GM19043 (cell line): Measurements from ENCODE around the gene SGCA.

Experiments
- ATAC-seq: cut with Tn5 transposase; IDR thresholded peaks from one replicate; pipeline ENCODE4 v1.9.1; 2021; ENCODE audit warnings: low read depth; ENCODE audit not compliant: unreplicated experiment

Gene SGCA

DNA sequence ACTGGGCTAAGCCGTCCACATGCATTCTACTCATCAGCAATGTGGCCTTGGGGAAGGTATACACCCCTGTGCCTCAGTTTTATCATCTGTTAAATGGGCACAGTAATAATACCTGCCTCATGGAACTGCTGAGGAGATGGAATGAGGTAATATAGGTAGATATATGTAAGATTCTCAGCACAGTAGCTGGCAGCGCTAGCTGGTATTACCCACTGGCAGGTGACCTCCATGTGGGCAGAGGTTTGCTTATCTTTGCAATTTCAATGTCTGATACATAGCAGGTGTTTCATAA, 1.2 kb upstream of the SGCA start:
- ATAC-seq = no peak

DNA sequence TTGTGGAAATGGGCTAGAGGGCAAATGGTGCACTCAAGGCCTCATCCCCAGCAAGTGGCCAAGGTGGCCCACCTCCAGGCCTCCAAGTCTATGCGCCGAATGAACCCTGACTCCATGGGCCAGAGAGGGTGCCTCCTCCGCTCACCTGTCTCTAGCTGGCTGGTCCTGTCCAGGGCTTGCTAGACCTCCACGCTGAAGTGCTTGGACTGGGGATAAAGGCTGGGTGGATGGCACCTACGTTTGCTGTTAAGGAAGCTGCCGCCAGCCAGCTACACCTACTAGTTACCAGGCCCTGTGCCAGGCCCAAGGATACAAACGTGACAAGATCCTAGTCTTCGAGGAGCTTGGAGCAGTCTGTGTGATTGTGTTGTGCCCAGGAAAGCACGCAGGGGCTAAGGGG, 739 bp upstream of the SGCA start:
- ATAC-seq = no peak

DNA sequence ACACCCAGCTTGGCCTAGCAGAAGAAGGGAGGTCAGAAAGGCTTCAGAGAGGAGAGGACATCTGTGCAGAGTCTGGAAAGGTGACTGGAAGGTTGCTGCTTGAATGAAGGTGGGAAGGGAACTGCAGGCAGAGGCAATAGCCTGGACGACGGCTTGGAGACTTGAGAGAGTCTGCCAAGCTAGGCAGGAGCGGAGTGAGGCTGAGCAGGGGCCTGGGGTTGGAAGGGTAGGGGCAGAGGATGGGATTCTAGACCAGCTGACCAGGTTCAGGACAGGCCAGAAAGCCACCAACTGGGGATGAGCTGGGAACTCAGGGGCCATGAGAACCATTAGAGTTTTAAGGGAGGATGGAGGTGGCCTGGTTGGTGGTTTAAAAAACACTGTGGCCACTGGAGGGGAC, 339 bp upstream of the SGCA start:
- no peak for ATAC-seq

DNA sequence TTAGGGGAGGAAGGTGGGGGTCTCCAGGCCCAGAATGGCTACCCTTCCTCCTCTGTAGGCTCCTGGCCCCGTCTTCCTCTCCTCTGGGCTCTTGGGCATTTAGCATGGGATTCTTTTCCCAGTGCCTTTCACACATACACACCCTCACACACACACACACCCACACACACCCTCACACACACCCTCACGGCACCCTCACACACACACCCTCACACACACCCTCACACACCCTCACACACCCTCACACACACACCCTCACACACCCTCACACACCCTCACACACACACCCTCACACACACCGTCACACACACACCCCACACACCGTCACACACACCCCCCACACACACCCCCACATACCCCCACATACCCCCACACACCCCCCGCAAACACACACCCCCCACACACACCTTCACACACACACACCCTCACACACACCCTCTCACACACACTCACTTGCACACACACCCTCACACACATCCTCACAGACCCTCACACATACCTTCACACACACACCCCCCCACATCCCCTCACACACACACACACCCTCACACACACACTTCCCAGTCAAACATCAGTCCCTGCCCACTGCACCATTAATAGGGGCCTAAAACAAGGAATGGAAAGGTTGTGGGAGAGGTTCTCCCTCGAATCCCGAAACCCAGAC, 845 bp downstream of the SGCA start:
- no peak for ATAC-seq

DNA sequence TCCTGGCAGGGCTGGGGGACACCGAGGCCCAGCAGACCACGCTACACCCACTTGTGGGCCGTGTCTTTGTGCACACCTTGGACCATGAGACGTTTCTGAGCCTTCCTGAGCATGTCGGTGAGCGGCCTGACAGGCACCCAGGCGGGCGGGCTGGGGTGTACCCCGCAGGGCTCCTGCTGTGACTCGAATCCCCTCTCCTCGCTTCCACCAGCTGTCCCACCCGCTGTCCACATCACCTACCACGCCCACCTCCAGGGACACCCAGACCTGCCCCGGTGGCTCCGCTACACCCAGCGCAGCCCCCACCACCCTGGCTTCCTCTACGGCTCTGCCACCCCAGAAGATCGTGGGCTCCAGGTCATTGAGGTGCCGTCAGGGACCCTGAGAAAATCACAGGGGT, 1.6 kb downstream of the SGCA start:
- no peak for ATAC-seq

DNA sequence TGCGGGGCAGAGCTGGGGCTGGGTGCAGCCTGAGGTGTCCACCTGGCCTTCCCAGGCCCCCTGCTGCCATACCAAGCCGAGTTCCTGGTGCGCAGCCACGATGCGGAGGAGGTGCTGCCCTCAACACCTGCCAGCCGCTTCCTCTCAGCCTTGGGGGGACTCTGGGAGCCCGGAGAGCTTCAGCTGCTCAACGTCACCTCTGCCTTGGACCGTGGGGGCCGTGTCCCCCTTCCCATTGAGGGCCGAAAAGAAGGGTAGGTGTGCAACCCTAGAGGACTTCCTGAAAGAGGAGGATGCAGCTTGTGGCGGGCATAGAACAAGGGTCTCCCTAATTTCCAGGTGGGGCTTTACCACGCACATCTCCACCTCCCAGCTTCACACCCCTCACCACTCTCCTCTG, 2.5 kb downstream of the SGCA start:
- no peak for ATAC-seq

DNA sequence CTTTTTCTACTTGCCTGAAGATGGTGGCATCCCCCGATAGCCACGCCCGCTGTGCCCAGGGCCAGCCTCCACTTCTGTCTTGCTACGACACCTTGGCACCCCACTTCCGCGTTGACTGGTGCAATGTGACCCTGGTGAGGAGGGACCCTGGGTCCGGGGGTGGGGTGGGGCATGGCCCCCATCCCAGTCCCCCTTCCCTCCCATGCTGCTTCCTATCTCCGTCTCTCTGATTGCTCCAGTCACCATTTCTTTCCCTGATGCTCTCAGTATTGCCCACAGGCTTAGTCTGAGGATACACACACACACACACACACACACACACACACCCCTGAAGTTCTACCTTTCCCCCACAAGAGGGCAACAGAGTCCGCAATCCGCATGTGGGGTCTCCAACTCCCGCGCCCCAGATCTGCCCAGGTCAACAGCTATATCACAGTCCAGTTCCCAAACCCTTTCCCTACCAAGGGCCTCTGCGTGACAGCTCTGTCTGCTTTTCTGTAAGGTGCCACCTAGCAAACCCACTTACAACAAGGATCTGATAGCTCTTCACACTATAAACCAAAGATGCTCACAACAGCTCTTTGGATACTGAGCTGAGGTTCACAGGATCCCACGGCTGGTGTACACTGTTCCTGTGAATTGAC, 3.4 kb downstream of the SGCA start:
- no peak for ATAC-seq

DNA sequence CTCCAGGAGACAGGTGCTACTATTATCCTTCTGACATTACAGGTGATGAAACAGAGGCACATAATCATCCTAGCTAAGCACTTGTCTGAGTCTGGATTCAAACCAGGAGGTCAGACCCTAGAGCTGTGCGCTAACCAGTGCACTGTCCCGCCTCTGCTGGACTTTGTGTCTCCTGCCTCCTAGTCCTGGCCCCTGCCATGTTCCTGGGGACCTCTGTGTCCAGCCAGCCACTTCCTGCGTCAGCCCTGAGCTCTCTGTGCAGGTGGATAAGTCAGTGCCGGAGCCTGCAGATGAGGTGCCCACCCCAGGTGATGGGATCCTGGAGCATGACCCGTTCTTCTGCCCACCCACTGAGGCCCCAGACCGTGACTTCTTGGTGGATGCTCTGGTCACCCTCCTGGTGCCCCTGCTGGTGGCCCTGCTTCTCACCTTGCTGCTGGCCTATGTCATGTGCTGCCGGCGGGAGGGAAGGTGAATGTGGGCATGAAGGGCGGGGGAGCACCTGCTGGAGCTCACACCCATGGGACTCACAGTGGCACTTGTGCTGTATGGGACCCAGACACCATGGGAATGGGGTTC, 4.2 kb downstream of the SGCA start:
- no peak for ATAC-seq

DNA sequence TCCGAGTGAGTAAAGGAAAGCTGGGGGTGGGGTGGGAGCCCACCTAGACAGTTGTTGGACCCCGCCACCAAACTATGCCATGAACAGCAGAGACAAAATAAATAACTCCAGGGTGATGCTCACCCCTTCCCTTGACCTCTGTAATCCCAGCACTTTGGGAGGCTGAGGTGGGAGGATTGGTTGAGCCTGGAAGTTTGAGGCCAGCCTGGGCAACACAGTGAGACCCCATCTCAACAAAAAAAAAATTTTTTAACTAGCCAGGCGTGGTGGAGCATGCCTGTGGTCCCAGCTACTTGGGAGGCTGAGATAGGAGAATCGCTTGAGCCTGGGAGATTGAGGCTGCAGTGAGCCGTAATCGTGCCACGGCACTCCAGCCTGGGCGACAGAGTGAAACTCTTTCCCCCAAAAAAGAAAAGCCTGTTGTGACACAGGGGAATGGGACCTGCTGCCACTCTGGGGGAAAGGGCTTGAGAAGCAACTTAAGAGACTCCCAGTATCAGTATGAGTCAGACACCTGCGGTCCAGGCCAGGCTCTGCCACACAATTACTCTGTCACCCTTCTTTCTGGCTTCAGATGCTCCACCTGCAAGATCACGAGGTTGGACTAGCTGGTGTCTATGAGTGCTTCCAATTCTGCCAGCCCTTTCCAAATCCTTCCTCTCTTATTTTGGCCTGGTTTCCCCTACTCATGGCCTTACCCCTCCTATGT, 5.0 kb downstream of the SGCA start:
- no peak for ATAC-seq

DNA sequence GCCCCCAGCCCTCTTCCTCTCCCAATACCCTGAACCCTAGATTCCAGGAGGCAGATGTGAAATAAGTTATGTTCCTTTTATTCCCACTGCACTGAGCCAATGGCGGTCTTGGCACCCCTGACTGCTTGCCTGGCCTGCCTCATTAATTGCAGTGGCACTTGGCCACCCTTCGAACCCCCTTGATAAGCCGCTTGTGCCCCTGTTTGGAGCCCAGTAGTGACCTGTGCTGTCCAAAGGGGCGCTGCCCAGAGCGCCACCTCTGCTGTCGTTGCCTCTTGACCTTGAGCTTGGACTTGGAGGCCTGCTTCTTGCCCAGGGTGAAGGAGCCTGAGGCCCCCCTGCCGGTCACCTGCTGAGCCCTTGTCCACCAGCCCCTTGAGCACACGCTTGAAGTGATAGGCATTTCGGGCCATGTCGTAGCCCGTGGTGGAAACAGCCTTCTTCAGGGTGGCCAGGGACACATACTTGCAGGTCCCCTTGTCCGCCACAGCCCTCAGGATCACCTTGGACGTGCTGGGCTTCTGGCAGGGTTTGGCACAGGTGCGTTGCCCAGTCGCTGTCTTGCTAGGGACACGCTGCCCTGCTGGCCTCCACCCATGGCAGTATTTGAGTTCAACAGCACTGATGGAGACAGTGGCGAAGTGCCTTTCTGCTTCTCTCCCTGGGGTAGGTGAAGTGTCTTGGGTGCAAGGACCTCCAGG, 5.7 kb downstream of the SGCA start:
- ATAC-seq = no peak

DNA sequence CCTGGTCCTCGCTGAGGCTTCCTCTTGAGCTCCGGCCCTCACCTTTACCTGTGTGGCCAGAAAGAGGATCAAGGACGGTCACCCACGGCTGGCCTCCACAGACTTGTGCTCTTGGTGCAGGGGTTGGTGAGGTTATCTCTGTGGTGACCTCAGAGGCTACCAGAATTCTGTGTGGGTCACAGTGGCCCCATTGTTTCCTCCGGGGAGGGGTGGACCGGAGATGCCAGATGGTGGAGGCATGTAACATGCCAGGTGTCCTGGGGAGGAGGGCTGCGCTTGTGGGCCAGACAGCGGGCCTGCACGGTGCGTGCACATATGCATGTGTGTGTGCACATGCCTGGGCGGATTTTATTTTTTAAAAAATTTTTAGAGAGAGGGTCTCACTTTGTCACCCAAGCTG, 6.3 kb downstream of the SGCA start:
- no peak for ATAC-seq

DNA sequence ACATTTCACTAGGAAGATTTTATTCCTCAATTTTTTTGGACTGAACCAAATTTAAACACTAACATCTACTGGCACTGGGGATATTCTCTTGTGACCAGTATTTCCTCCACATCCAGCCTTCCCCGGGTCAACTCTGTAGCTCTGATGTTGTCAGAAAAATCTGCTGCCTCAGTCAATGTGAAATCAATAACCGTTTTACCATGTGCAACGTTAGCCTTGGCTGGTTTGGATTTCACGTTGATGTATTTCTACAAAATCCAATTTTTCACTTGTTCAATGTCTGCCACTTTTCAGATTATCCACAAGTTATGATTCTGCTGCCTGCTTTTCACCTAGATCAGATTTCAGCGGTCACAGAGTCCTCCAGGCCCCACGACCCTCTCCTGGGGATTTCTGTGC, 7.1 kb downstream of the SGCA start:
- ATAC-seq = no peak

DNA sequence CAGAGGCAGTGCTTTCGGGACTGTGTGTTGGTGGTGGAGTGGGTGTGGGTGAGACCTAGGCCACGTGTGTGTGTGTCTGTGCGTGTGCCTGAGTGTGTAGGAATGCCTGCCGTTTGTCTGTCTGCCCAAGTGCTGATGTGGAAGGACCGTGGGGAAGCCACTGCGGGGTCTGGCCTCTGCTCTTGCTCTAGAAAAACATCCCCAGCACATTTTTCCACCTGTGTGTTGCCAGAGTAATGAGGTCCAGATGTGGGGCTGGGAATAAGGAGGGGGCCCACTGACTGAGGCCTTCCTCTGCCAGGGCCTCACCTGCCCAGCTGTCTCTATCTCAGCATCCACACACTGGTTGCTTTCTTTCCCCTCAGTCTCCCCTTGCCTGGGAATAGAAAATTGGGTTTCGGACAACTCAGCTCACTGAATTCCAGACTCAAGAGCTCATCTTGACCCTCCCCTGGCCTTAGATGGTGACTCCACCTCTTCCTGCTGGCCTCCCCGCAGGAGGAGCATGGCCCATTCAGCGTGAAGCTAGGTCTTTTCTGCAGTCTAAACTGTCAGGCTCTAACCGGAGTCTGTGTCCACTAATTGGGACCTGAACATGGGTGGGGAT, 7.6 kb downstream of the SGCA start:
- no peak for ATAC-seq

DNA sequence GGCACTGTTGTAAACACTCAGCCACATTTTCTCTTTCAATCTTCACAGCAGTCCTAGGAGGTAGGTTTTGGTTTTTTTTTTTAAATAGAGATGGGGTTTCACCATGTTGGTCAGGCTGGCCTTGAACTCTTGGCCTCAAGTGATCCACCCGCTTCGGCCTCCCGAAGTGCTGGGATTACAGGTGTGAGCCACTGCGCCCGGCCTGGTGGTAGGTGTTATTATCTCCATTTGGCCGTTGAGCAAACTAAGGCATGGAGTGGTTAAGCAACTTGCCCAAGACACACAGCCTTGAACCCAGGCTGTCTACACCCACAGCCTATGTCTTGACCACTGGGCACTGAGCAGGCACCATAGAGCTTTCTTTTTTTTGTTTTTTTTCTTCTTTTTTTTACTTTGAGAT, 8.6 kb downstream of the SGCA start:
- no peak for ATAC-seq

DNA sequence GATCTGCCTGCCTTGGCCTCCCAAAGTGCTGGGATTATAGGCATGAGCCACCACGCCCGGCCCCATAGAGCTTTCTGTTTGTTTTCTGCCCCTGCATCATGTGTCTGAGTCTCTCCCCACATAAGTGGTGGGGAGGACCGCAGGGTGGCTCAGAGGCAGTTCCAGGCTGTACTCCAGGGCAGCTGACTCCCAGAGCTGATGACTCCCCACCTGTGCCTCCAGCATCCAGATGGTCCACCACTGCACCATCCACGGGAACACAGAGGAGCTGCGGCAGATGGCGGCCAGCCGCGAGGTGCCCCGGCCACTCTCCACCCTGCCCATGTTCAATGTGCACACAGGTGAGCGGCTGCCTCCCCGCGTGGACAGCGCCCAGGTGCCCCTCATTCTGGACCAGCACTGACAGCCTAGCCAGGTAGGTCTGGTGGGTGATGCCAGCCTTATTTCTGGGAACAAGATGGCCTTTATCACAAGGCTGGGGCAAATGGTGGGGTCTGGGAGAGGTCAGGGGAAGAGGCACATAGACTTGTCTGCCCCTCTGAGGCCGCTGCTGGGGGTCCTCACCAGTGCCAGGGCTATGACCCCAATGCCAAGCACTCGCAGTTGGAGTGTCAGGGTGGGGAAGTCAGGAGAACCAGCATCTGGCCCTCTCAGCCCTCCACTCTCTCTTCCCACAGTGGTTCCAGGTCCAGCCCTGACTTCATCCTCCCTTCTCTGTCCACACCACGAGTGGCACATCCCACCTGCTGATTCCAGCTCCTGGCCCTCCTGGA, 9.4 kb downstream of the SGCA start:
- no peak for ATAC-seq

DNA sequence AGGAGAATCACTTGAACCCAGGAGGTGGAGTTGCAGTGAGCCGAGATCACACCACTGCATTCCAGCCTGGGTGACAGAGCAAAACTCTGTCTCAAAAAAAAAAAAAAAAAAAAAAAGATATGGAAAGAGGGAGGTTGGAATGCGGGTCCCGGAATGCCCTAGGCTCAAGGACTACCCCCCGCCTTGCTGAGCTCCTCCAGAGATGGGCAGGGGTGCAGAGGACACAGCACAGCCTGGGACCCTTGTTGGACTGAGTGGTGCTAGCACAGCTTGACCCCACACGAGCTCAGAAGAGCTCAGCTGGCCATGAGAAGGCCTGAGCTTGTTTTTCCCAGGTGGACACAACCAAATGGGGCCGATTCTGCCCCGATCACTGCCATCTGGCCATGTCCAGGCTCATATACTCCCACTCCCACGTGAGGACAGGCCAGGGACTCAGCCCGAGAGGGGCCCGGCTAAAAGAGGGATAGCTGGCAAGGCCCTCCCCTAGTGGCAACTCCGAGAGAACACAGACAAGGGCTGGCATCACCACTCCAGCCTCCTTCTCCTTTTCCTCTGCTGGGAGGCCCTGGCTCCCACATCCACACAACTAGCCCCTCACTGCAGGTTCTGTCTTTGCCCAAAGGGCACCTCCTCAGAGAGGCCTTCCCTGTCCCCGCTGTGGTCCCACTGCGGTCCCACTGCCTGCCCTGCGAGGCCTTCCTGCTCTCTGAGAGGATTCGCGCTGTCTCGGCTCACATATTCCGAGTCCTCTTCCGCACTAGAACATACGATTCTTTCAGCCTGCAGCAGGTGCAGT, 11.0 kb downstream of the SGCA start:
- ATAC-seq = no peak

DNA sequence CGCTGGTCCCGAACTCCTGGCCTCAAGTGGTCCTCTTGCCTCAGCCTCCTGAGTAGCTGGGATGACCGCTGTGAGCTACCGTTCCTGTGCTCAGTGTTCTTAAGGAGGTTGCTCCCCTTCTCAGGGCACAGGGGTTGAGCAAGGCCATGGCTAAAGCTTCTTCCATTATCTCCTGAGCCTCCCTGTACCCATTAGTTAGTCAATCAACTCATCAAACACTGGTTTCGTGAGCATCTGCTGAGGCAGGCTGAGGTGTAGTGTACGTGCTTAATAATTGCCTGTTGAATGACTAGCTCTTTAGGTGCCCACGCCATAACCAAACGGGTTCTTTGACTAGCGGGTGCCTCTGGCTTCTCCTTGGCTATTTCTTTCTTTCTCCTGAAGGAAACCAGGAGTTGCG, 11.7 kb downstream of the SGCA start:
- ATAC-seq = no peak

DNA sequence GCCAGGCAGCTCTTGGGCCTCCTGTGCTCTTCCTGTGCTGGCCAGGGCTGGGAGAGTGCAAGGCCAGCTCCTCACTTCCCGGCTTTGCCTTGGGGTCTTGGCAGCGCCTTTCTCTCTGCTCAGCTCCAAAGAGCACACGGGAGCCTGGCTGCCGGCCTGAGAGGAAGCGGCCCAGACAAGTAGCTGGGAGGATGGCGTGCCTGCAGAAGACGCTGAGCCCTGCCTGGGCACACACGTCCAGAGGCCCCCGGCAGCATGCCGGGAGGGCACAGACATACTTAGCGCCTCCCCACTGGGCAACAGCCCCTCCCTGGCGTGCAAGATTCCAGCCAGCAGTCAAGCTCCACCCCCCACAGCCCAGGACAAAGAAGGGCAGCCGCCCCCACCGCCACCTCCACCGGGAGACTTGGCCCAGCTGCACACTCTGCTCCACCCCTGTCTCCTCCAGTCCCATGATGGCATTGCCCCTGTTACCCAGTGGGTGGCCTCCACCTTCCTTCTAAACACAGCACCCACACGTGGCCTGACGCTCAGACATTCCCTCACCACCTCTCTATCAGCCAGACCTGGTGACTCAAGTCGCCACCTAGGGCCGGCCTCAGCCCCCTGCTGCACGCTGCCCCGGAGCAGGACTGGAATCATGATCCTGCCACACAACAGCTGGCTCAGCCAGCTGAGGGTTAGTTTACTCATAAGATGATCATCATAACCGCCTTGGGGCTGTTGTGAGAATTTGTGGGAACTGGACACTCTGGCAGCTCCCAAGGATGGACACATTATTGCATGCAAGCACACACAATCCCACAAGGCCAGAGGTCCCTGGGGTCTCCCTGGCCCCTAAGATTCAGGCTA, 12.4 kb downstream of the SGCA start:
- peak; percentile 55 for ATAC-seq

DNA sequence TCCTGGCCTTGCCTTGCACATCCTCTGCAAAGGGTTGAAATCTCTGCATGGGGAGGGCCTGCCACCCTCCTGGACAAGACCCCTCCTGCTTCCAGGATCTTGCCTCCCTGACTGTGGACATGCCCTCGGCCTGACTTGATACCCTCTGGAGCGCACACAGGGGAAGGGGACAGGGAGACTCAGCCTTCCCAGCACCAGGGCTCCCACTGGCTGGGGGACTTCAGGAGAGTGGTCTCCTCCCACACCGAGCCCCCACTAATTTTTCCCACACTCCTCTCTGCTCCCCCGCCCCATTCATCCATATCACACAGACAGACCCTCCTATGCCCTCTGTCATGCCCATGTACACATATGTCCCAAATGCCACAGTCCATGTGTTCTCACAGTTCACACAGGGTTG, 14.3 kb downstream of the SGCA start:
- ATAC-seq = no peak
